OCI-M1 (cell line): ENCODE measurements around the gene CD5L.

ENCODE experiments used
- DNase-seq: peaks from one replicate; lab custom pipeline; 2025; lab: John Stamatoyannopoulos, UW

CD5L gene

GRCh38 chr1:157813269-157813668 lies 28.3 kb downstream of the CD5L start:
- DNase-seq = no peak

- no peak for DNase-seq
Measured at GRCh38 chr1:157806431-157807149, 35.0 kb downstream of the CD5L start.

GRCh38 chr1:157803851-157804250 lies 37.8 kb downstream of the CD5L start:
- DNase-seq = no peak

GRCh38 chr1:157799996-157800395 lies 41.6 kb downstream of the CD5L start:
- DNase-seq = no peak

- no peak for DNase-seq
Measured at GRCh38 chr1:157798211-157798610, 43.4 kb downstream of the CD5L start.

- DNase-seq = no peak
Measured at GRCh38 chr1:157785248-157785647, 56.4 kb downstream of the CD5L start.

GRCh38 chr1:157784801-157785200 lies 56.8 kb downstream of the CD5L start:
- no peak for DNase-seq

GRCh38 chr1:157782931-157783330 lies 58.7 kb downstream of the CD5L start:
- DNase-seq = peak; percentile 10

- DNase-seq = no peak
Measured at GRCh38 chr1:157781048-157781447, 60.6 kb downstream of the CD5L start.
